ENCODE results near the gene RASAL3.

DNA sequence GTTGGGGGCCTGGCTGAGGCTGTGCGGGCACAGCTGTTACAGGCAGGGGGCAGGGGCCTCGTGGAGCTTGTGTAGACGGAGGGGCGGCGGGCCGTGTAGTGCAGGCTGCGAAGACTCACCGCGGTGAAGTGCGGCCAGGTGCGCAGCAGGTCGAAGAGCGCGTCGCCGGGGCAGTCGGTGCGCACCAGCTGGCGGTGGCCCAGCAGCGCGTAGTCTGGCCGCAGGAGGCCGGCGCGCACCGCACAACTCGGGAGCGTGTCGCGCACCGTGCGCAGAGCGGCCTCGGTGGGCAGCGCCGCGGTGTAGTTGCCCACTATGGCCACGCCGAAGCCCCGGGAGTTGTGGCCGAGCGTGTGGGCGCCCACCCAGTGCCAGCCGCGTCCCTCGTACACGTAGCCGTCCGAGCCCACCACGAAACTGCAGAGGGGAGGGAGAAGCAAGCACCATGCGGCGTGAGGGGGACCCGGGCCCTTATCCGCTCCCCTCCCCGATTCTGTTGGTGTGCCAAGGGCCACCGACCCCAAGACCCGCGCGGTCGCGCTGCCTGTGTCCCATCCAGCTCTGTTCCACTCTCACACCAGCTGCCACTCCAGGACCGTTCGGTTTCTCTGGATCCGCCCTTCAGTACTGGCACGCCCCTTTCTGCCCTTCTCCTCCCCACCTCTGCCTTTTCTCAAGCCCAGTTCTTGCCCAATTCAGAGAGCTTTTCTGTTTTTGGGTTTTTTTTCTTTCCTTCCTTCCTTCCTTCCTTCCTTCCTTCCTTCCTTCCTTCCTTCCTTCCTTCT is 5.4 kb upstream of the RASAL3 start:
- TF ChIP-seq CTCF (IDR thresholded peaks at IDR 0.05; ENCODE audit: low read depth, low read length) (no peak), EZH2phosphoT487 (IDR thresholded peaks at IDR 0.05; ENCODE audit: low read depth) (no peak)
